NCI-H460 (cell line): ENCODE measurements around the gene CC2D1A. TPM values are rescaled to one million over a fixed set of nuclear protein-coding genes. Genes with fewer than 3 reads are reported as not detected.

ENCODE experiments used
- DNase-seq: peaks from one replicate; pipeline ENCODE4 v3.0.0-alpha.2; 2016; ENCODE audit warnings: low read depth; ENCODE audit errors: extremely low read depth
- total RNA-seq: library from RNA; depleted of rRNA; stranded (reverse); fragments of >200 nt; shearing (Covaris generic); gene quantifications from 2 replicates; pipeline ENCODE4 v1.2.3, GENCODE V29; 2014

Gene CC2D1A
- total RNA-seq, 1 experiment from 2014 or later: 13.8 TPM

DNA sequence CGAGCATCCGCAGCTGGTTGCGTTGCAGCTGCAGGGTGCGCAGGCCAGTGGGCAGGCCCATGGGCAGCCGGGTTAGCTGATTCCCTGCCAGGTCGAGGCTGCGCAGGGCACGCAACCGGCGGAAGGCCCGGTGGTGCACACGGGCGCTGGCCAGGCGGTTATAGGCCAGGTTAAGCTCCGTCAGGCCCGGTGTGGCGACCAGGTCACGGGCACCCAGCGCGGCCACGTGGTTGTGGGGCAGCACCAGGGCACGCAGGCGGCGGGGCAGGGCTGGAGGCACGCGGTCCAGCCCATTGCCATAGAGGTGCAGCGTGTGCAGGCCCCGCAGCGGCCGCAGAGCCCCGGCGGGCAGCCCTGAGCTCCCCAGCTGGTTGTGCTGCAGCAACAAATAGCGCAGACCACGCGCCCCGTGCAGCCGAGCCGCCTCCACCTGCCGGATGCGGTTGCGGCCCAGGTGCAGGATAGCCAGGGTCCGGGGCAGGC, 27.0 kb downstream of the CC2D1A start:
- no peak for DNase-seq

DNA sequence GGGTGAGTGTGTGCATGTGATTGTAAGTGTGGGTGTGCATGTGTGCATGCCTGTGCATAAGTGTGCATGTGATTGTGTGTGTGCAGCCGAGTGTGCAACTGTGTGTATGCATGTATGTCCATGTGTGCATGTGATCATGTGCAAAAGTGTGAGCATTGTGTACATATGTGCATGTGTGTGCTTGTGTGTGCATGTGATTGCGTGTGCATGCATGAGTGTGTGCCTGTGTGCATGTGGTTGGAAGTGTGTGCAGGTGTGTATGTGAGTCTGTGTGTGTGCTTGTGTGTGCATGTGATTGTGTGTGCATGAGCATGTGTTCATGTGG, 28.7 kb downstream of the CC2D1A start:
- no peak for DNase-seq

DNA sequence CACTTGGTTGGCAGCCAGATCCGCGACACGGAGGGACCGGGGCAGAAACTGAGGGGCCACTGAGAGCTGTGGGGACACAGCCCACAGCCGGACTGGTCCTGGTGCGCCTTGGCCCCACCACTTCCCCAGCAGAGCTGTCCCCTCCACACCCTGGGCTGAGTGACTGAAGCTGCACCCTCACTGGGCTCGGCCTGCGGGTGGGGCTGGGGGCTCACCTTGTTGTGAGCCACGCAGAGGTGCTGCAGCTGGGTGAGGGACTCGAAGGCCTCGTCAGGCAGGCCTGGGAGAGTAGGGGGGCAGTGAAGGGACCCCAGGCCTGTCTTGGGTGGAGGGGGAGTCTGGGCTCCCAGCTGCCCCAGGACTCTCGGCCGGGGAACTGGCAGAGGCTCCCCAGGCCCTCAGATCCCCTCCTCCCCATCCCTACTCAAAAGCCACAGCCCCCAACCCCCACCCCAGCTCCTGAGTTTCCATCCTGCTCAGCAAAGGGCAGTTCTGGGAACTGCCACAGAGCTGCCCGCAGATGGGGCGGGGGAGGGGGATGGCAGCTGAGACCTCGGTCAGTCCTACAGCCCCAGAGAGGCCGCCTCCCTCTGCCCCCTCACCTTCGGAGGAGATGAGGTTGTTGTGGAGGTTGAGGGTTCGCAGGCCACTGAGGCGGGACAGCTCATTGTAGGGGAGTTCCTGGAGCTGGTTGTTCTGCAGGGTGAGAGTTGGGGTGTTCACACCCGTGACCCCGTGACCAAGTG, 29.9 kb downstream of the CC2D1A start:
- DNase-seq: no peak

DNA sequence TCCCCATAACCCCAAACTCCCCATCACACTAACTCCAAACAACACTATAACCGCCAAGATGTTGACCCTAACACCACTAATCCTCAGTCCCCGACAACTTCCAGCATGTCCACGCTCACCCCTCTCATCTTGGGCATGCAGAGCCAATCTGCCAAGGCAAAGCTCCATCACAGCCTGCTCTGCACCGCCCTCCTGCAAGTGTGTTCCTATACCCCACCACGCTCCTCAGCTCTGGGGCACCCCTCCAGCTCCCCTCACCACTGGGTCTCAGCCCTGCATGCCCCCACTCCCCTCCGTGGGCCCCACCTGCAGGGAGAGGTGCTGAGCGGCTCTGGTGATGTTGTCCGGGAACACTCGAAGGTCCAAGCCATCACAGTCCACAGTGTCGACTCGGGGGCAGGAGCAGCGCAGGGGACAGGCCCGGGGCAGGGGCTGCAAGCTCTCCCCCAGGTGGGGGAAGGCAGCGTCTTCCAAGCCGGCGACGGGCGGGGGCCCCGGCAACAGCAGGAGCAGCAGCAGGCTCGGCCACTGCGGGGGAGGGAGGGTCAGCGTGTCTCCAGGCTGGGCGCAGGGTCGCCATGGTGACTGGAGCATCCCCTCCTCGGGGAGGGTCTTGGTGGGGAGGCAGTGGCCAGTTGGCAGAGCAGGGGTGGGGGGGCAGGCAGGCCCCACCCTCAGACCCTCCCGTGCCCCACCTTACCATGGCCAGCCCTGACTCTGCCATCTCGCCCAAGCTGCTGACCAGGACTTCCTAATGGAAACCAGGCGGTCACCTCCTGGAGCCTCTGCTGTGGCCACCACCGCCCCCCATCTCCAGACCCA, 31.7 kb downstream of the CC2D1A start:
- DNase-seq: no peak

DNA sequence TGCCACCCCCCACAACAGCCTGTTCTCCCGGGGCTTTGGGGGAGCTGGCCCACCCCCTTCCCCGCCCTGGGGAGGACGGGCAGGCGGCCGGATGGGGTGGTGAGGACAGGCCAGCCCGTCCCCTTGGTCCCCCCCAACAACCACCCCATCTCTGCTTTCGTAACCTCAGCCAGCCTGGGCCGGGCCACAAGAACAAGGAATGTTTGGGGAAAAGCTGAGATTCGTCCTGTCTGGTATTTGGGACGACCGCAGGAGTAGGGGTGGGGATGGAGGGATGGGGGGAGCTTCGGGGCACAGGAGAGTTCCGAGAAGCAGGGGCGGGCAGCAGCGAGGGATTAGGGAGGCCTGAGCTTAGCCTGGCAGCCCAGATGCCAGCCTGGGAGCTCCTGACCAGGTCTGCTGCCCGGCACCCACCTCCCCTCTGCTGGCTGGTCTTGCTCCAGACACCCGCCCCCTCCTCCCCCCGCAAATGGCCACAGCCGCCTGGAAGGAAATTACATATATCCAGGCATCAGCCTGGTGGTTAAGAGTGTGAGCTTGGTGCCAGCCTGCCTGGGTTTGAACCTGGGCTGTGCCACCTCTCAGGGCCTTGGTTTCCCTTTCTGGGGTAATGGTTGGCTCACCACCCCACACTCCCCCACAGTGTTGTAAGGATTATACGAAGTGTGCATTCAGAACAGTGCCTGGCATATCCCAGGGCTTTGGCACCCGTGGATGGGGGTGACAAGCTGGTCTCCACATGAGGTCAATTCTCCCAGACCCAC, 32.5 kb downstream of the CC2D1A start, which contains the start of gene PODNL1:
PODNL1 (minus strand) TSS at position 117 of the 764 bp plus-strand sequence. CDS start 236 bp downstream, outside the sequence.
- DNase-seq: no peak

DNA sequence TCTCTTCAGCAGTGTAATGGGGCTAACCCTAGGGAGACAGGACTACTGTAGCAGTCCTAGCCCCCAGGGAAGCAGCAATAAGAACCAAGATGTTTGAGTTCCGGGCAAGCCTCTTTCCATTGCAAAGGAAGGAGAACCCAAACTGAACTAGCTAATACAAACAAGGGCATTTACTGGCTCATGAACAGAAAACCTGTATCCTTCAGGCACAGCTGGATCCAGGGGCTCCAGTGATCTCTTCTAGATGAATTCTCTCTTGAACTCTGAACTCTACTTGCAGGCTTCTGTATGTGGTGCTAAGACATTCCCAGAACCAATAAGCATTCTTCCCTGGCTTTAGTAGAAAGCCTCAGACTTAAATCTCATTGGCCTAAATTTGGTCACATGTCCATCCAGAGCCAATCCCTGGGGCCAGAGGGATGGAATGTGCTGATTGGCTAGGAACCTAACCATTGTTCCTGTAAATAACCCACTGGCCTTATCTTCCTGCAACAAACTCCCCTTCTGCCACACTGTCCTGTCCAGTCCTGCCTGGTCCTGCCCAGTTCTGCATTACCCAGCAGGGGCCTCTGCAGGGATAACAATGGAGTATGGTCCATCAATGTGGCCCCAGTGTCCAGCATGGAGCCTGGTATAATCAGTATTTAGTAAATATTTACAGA, 36.2 kb downstream of the CC2D1A start:
- no peak for DNase-seq

DNA sequence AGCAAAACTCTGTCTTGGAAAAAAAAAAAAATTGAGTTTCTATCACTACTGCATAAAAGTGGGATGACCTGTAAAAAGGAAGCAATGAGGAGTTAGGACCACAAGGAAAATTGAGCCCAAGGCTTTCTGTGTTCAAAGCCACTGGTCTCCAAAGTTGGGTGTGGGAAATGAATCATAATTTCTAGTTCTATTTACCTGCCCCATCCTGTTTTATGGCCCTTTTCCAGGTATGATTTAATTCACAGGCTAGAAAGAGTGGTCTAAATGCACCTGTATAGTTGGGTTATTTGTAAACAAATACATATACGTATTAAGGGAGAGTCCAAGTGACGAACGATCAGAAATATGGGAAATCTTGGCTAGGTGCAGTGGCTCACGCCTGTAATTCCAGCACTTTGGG, 40.4 kb downstream of the CC2D1A start:
- no peak for DNase-seq

DNA sequence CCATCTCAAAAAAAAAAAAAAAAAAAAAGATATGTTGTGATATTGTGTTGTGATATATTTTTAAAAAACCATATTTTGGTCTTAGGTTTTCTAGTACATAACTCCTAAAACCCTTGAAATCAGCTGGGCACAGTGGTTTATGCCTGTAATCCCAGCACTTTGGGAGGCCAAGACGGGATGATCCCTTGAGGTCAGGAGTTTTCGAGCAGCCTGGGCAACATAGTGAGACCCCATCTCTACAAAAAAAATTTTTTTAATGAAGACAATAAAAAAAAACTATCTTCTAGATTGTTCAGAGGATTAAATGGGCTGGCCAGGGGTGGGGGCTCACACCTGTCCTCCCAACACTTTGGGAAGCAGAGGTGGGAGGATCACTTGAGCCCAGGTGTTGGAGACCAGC, 45.0 kb downstream of the CC2D1A start:
- no peak for DNase-seq

DNA sequence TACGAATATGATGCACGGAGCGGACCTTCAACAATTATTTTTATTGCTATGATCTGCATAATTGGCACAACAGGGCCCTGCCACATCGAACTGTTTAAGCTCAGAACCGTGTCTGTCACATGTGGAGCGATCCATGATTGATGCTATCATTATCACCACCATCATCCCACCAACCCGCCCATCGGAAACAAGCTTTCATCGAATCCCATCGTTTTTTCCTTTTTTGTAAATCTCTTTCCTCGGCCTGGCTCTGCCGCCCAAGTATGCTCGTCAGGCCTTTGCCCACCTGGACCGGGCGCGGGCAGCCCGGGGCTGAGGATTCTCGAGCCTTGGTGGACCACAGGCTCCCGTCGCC, 45.8 kb downstream of the CC2D1A start:
- no peak for DNase-seq

DNA sequence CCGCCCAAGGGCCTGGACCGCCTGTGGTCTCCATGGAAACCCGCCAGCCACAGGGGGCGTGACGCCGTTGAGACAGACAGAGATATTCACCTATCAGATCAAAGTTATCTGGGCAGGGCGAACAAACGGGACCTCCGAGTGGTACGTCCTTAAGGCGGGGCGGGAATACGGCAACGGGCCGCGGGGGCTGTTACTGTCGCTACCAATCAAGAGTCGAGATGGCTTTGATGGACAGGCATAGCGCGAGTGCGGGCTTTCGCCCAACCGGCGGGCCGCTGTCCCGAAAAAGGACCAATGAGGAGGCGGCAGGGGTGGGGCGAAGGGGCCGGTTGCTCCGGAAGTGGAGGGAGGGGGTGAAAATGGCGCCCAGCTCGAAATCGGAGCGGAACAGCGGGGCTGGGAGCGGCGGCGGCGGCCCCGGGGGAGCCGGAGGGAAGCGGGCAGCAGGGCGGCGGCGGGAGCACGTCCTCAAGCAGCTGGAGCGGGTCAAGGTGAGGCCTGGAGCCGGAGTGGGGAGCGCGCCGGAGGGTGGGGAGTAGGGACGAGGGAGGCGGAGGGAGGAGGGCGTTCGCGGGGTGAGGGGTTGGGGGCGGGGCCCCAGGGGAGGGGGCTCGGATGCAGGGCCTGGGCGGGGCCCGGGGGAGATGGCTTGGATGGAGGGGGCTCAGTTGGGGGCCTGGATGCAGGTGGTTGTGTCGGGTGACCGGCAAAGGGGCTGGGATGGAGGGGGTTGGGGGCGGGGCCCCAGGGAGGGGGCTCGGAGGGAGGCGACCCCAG, 46.3 kb downstream of the CC2D1A start, which contains the start of gene DCAF15:
DCAF15 (plus strand) TSS at position 356 of the 777 bp plus-strand sequence; CDS start at position 360, 4 bp downstream.
- peak; percentile 98 for DNase-seq

DNA sequence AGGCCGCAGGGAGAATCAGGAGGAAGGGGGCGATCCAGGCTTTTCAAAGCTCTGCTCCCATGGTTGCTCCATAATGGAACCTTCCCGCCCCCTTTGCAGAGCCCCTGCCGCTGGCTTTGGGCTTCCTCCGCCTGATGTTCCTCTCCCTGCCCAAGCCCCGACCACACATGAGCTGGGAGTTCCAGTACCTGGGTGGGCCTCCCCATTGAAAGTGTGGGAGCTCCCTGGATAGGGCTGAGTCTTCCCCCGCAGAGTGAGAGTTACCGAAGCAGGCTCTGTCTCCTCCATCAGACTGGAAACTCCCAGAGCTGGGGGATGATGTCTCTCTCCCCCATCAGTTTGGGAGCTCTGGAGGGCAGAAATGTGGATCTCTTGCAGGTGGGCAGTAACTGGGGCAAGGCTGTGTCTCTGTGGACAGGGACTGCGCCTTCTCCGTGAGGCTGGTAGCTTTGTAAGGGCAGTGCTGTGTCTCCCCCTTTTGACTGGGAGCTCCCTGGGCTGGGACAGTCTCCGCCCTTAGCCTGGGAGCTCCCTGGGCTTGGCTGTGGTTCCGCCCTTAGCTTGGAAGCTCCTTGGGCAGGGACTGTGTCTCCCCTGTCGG, 47.0 kb downstream of the CC2D1A start:
- DNase-seq: no peak

DNA sequence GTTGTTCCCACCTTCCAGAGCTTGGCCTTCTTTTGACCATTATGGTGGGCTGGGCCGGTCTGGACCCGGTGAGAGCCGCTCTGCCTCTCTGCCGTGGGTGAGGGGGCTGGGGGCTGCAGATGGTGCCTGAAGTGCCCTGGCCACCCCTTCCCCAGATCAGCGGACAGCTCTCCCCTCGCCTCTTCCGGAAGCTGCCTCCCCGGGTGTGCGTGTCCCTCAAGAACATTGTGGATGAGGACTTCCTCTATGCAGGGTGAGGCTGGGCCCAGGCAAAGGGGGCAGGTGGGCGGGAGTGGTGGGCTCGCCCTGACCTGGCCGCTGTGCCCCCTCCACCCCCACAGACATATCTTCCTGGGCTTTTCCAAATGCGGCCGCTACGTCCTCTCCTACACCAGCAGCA, 48.2 kb downstream of the CC2D1A start:
- no peak for DNase-seq

DNA sequence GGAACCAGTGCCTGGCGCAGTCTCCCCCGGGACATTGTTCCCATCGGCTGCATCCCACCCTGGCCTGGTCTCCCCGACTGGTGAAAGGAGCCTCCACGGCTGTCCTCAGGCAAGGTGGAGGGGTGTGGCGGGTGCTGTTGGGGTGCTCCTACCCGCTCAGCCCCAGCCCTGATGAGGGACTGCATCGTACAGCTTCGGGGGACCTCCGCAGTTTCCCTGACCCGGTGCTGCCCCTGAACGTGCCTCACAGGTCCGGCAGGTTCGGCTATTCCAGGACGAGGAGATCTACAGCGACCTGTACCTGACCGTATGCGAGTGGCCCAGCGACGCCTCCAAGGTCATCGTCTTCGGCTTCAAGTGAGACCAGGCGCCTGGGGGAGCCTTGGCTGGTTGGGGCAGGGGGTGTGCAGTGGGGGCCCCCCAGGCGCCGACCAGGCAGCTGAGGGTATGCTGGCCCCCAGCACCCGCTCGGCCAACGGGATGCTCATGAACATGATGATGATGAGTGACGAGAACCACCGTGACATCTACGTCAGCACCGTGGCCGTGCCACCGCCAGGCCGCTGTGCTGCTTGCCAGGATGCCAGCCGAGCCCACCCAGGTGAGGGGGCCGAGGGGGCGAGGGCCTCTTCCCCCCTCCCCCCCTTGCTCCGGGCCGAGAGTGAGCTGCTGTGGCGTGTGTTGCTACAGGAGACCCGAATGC, 49.8 kb downstream of the CC2D1A start:
- no peak for DNase-seq

DNA sequence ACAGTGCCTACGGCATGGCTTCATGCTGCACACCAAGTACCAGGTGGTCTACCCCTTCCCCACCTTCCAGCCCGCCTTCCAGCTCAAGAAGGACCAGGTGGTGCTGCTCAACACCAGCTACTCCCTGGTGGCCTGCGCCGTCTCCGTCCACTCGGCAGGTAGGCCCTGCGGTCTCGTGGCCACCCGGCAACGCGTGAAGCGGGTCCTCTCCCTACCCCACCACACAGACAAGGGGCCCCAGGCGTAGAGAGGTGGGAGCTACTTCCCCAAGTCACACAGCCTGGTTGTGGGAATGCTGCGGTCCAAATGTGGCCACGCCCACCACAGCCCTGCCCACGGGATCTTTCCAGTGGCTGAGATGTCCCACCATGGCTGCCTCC, 50.4 kb downstream of the CC2D1A start:
- no peak for DNase-seq

DNA sequence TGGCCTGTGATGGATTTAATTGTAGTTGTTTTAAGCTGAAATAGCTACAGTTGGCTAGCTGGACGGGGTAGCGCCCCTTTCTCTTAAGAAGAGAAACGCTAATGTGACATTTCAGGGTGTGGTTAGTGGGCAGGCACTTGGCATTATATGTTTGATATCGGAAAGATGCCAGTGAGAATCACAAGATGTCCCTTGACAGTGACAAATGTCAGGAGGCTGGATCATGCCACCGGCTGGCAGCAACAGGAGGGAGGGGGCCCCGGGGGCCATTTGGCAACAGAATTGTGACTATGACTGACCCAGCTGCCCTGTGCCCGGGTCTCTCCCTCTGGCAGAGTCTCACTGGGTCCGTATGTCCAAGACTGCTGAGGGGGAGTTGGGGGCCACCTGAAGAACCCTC, 51.0 kb downstream of the CC2D1A start:
- no peak for DNase-seq

DNA sequence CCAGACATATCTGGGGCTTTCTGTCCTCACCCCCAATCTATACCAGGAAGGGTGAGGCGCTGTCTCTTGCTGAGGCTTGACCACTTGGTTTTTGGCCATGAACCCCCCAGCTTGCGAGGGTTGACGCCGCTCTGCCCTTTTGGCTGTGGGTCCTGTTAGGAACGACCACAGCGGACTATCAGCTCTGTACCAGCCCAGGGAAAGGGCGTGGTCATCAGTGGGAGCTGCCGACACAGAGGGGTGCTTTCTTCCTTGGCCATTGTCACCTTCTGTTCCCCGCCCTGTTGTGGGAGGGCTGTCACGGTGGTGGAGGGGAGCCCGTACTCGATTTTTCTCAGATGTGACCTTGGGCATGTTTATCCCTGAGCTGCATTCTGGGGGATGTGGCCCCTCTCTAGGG, 52.0 kb downstream of the CC2D1A start:
- DNase-seq: no peak

DNA sequence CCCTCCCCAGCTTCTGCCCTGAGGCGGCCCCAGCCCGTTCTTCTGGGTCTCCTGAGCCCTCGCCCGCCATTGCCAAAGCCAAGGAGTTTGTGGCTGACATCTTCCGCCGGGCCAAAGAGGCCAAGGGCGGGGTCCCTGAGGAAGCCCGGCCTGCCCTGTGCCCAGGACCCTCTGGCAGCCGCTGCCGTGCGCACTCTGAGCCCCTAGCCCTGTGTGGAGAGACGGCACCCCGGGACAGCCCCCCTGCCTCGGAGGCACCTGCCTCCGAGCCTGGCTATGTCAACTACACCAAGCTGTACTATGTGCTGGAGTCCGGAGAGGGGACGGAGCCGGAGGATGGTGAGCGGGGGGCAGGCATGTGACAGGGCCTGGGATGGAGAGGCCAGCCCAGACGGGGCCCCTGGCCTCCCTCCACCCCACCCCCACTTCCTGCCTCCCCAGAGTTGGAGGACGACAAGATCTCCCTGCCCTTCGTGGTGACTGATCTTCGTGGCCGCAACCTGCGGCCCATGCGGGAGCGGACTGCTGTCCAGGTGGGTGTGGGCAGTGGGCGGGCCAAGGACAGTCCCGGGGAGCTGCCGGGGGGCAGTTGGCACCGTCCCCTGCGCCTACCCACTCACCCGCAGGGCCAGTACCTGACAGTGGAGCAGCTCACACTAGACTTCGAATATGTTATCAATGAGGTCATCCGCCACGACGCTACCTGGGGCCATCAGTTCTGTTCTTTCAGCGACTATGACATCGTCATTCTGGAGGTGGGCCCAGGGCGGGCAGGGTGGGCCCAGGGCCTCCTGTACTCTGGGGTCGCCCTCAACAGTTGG, 53.4 kb downstream of the CC2D1A start:
- no peak for DNase-seq
